Uterus (tissue), 4 donors: ENCODE results near the gene DEFB121. TPM values are rescaled to one million over a fixed set of nuclear protein-coding genes. Genes with fewer than 3 reads are reported as not detected.
"Not testable (repeated sequence)": the region's sequence is repeated elsewhere in the genome, so short reads cannot be mapped to it uniquely, and the experiment has no call there.

ENCODE experiments used
- DNase-seq, 2 donors: peaks; one replicate each; pipeline ENCODE4 v3.0.0-alpha.2; 2019 to 2020
- H3K27ac ChIP-seq, 2 donors: fragments of 200-600 bp; sonication (generic); 1 replicate in 1 of 2; 2 replicates in 1 of 2; pipeline ENCODE4 v1.5.1; 2016 to 2018
- H3K27me3 ChIP-seq, 2 donors: fragments of 200-600 bp; sonication (generic); one replicate each; pipeline ENCODE4 v1.5.1; 2018 to 2019; ENCODE audit warnings: control low read depth in 1 of 2
- H3K36me3 ChIP-seq, 2 donors: fragments of 200-600 bp; sonication (generic); one replicate each; pipeline ENCODE4 v1.5.1; 2019; ENCODE audit warnings: control low read depth in 1 of 2
- H3K4me1 ChIP-seq, 2 donors: fragments of 200-600 bp; sonication (generic); one replicate each; pipeline ENCODE4 v1.5.1; 2018 to 2019; ENCODE audit warnings: control low read depth in 1 of 2
- H3K4me3 ChIP-seq, 2 donors: fragments of 200-600 bp; sonication (generic); 1 replicate in 1 of 2; 2 replicates in 1 of 2; pipeline ENCODE4 v1.5.1; 2018 to 2019; ENCODE audit warnings: mild to moderate bottlenecking in 1 of 2
- H3K9me3 ChIP-seq, 2 donors: fragments of 200-600 bp; sonication (generic); one replicate each; pipeline ENCODE4 v1.5.1; 2019; ENCODE audit warnings: control low read depth in 1 of 2
- POLR2A ChIP-seq, 2 donors: fragments of 450-650 bp; IDR thresholded peaks; one replicate each; pipeline ENCODE4 v1.6.1; 2016; ENCODE audit warnings: antibody characterized with exemption in 2 of 2, mild to moderate bottlenecking in 1 of 2, moderate library complexity in 1 of 2
- intact Hi-C: fragments of 100-400 bp; cut with DNase I; formaldehyde crosslinking; loops from one replicate; pipeline ENCODE4 v1.15.1; 2023; ENCODE audit warnings: low total_unique reads
- total RNA-seq, 4 donors: library from RNA; depleted of rRNA in 3 of 4; stranded (reverse); fragments of >200 nt in 3 of 4; gene quantifications; one replicate each; pipeline versions ENCODE4 v1.1.0 to v1.2.4, GENCODE V29; 2014 to 2023
- TF ChIP-seq, protein P1 (sequence below), 4 experiments: fragments of 200-600 bp in 2 of 4; fragments of 450-650 bp in 2 of 4; sonication (generic) in 2 of 4; IDR thresholded peaks; one replicate each; pipeline ENCODE4 v1.5.1; 2016 to 2019; ENCODE audit warnings: antibody characterized with exemption in 4 of 4, mild to moderate bottlenecking in 2 of 4, moderate library complexity in 1 of 4
- donor health status: DM: yes; HTN: yes; CAD: no.

Gene DEFB121
- total RNA-seq, 4 donors from 2014 or later: not detected

DNA sequence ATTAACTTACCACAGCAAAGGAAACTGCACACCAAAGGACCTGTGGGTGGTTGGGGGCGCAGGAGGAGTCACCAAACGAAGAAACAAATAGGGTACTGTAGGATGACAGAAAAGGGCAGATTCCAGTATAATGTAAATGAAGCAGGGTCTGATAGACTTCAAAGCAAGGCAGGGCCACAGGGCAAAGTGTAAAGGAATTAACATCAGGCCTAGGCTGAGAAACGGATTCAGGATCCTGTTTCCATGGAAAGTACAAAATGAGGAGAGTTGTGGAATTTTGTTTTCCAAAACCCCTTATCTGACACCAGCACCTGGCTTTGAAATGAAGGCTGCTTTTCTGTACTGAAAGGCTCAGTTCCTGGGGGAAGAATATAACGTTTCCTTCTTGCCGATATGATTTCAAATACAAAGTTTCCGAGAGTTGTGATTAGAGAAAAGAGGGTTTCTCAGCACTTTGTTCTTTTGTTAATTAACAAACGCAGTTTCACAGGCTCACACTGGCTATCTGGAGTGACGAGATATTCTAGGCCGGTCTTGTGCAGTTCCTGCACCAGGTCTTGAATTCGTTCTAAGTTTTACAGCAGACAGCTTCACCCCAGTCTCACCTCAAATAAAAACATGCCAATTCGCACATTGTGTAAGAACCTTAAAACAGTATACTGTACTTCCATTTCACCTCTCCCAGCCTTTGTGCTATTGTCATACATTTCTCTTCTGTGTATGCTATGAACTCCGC lies 40.2 kb upstream of the DEFB121 start:
- Histone ChIP-seq H3K27me3 (no peaks in the 10 kb centered on the region), H3K36me3 (no peaks in the 10 kb centered on the region), H3K9me3 (no peaks in the 10 kb centered on the region), H3K4me1 (no peaks in the 10 kb centered on the region), H3K27ac (no peak overlapping the region), H3K4me3 (no peak overlapping the region)
- no peak for TF ChIP-seq POLR2A (IDR thresholded peaks at IDR 0.05)
- TF ChIP-seq, protein P1, sequence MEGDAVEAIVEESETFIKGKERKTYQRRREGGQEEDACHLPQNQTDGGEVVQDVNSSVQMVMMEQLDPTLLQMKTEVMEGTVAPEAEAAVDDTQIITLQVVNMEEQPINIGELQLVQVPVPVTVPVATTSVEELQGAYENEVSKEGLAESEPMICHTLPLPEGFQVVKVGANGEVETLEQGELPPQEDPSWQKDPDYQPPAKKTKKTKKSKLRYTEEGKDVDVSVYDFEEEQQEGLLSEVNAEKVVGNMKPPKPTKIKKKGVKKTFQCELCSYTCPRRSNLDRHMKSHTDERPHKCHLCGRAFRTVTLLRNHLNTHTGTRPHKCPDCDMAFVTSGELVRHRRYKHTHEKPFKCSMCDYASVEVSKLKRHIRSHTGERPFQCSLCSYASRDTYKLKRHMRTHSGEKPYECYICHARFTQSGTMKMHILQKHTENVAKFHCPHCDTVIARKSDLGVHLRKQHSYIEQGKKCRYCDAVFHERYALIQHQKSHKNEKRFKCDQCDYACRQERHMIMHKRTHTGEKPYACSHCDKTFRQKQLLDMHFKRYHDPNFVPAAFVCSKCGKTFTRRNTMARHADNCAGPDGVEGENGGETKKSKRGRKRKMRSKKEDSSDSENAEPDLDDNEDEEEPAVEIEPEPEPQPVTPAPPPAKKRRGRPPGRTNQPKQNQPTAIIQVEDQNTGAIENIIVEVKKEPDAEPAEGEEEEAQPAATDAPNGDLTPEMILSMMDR (IDR thresholded peaks at IDR 0.05): no peak
- intact Hi-C loops: no loop called here
- no peak for DNase-seq

- no peak within 1 kb of the TSS for H3K4me3 ChIP-seq
- intact Hi-C loops: no loop called here
- no peak for DNase-seq
These were observed 34.1 kb upstream of the DEFB121 start, which contains the start of gene DEFB123 for GRCh38 chr20:31440012-31440659. TSS of gene DEFB123 (plus strand) at chr20:31440632. CDS start at chr20:31440699, 67 bp downstream.

DNA sequence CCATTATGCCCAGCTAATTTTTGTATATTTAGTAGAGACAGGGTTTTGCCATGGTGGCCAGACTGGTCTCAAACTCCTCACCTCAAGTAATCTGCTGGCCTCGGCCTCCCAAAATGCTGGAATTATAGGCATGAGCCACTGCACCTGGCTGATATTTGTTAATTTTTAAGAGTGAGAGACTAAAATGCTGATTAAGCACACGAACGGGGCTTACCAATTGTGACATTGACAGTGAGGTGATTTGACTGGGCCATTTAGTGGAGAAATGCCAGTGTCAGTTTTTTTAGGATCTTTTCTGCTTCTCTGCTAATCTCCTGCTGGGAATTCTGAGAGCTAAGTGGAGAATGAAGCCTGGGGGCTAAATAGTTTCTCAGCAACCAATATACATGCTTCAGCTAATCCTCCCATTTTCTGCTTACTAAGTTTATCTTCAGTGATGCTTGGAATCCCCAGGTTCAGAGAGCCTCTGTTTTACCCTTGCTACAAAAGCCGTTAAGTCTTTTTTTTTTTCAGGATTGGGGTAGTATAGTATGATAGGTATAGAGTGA lies 24.6 kb upstream of the DEFB121 start:
- TF ChIP-seq, protein P1 (IDR thresholded peaks at IDR 0.05): no peak
- no peak for TF ChIP-seq POLR2A (IDR thresholded peaks at IDR 0.05)
- DNase-seq: no peak
- Histone ChIP-seq H3K9me3 (no peaks in the 10 kb centered on the region), H3K27me3 (no peaks in the 10 kb centered on the region), H3K4me3 (no peak overlapping the region), H3K27ac (no peak overlapping the region), H3K4me1 (no peaks in the 10 kb centered on the region), H3K36me3 (no peaks in the 10 kb centered on the region)
- intact Hi-C loops: no loop called here

More at GRCh38 chr20:31440012-31440659, 34.1 kb upstream of the DEFB121 start, which contains the start of gene DEFB123:
- Histone ChIP-seq H3K27me3 (no peaks in the 10 kb centered on the region), H3K27ac (no peak within 1 kb of the TSS), H3K4me1 (no peaks in the 10 kb centered on the region), H3K9me3 (no peaks in the 10 kb centered on the region), H3K36me3 (no peaks in the 10 kb centered on the region)
- no peak for TF ChIP-seq POLR2A (IDR thresholded peaks at IDR 0.05)
- TF ChIP-seq, protein P1 (IDR thresholded peaks at IDR 0.05): no peak

DNA sequence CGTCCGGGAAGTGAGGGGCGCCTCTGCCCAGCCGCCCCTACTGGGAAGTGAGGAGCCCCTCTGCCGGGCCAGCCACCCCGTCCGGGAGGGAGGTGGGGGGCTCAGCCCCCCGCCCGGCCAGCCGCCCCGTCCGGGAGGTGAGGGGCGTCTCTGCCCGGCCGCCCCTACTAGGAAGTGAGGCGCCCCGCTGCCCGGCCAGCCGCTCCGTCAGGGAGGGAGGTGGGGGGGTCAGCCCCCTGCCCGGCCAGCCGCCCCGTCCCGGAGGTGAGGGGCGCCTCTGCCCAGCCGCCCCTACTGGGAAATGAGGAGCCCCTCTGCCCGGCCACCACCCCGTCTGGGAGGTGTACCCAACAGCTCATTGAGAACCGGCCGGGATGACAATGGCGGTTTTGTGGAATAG lies 21.6 kb upstream of the DEFB121 start:
- H3K4me1 ChIP-seq, H3K27ac ChIP-seq, DNase-seq, H3K27me3 ChIP-seq, H3K36me3 ChIP-seq, H3K4me3 ChIP-seq, intact Hi-C loops, H3K9me3 ChIP-seq: not testable (repeated sequence)

DNA sequence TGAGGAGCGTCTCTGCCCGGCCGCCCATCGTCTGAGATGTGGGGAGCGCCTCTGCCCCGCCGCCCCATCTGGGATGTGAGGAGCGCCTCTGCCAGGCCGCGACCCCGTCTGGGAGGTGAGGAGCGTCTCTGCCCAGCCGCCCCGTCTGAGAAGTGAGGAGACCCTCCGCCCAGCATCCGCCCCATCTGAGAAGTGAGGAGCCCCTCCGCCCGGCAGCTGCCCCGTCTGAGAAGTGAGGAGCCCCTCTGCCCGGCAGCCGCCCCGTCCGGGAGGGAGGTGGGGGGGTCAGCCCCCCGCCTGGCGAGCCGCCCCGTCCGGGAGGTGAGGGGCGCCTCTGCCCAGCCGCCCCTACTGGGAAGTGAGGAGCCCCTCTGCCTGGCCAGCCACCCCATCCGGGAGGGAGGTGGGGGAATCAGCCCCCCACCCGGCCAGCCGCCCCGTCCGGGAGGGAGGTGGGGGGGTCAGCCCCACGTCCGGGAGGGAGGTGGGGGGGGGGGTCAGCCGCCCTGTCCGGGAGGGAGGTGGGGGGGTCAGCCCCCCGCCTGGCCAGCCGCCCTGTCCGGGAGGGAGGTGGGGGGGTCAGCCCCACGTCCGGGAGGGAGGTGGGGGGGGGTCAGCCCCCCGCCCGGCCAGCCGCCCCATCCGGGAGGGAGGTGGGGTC lies 21.0 kb upstream of the DEFB121 start:
- H3K27ac ChIP-seq, H3K4me3 ChIP-seq, H3K27me3 ChIP-seq, H3K4me1 ChIP-seq, intact Hi-C loops, DNase-seq, H3K36me3 ChIP-seq, H3K9me3 ChIP-seq: not testable (repeated sequence)

- Histone ChIP-seq H3K4me1 (no peaks in the 10 kb centered on the region), H3K27ac (no peak overlapping the region), H3K9me3 (no peaks in the 10 kb centered on the region), H3K4me3 (no peak overlapping the region), H3K27me3 (no peaks in the 10 kb centered on the region), H3K36me3 (no peaks in the 10 kb centered on the region)
- intact Hi-C loops: no loop called here
- no peak for DNase-seq
- TF ChIP-seq, protein P1 (IDR thresholded peaks at IDR 0.05): no peak
- no peak for TF ChIP-seq POLR2A (IDR thresholded peaks at IDR 0.05)
These were observed 19.8 kb upstream of the DEFB121 start for GRCh38 chr20:31425797-31426196.
